Measurements from ENCODE around the gene RASSF5.

DNA sequence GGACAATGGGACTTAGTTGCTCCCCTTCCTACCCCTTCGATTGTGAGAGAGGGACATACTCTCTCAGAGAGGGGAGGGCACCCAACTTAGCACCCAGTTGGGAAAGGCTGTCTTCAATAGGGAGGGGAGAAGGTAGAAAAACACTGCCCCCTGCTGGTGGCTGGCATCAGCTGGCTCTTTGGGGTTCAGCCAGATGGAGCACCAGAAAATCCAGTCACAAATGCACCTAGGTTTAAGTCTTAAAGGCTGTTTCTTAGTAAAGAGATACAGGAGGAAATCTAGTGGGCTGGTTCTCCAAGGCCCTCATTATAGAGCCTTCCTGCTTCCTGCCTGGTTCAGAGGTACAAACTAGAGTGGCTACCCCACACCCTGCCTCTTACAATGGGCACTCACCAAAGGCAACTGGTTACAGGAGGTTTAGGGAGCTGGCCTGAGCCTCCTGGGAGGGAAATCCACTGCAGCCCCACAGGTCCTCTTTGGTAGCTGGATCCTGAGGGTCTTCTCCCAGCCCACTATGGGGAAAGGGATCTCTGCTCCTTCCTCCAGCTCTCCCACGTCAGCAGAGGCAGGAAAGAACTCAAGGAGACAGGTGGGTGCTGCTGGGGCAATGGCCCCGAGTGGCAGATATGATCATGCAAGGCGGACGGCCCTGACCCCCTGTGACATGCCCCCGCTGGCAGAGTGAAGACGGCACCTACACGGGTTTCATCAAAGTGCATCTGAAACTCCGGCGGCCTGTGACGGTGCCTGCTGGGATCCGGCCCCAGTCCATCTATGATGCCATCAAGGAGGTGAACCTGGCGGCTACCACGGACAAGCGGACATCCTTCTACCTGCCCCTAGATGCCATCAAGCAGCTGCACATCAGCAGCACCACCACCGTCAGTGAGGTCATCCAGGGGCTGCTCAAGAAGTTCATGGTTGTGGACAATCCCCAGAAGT is 76.6 kb downstream of the RASSF5 start:
- TF ChIP-seq, protein P1, sequence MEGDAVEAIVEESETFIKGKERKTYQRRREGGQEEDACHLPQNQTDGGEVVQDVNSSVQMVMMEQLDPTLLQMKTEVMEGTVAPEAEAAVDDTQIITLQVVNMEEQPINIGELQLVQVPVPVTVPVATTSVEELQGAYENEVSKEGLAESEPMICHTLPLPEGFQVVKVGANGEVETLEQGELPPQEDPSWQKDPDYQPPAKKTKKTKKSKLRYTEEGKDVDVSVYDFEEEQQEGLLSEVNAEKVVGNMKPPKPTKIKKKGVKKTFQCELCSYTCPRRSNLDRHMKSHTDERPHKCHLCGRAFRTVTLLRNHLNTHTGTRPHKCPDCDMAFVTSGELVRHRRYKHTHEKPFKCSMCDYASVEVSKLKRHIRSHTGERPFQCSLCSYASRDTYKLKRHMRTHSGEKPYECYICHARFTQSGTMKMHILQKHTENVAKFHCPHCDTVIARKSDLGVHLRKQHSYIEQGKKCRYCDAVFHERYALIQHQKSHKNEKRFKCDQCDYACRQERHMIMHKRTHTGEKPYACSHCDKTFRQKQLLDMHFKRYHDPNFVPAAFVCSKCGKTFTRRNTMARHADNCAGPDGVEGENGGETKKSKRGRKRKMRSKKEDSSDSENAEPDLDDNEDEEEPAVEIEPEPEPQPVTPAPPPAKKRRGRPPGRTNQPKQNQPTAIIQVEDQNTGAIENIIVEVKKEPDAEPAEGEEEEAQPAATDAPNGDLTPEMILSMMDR (optimal IDR thresholded peaks at IDR 0.05 in 1 of 3, IDR thresholded peaks at IDR 0.05 in 1 of 3, conservative IDR thresholded peaks at IDR 0.05 in 1 of 3; ENCODE audit: extremely low read depth in 1 of 3, insufficient read depth in 2 of 3, low read length in 3 of 3): peak; percentile 88 to 95 (median 94)
- TF ChIP-seq EZH2 (IDR thresholded peaks at IDR 0.05; ENCODE audit: low read length): no peak

Data from keratinocyte (primary cell).